NCI-H748 (cell line): ENCODE data around the gene GSX1.

Source experiments
- DNase-seq: peaks from one replicate; lab custom pipeline; 2025; ENCODE audit not compliant: unreplicated experiment; lab: John Stamatoyannopoulos, UW

The GSX1 gene

GRCh38 chr13:27826379-27827353 lies 34.4 kb downstream of the GSX1 start:
- DNase-seq: peak; percentile 96

GRCh38 chr13:27827646-27828045 lies 35.4 kb downstream of the GSX1 start:
- no peak for DNase-seq

GRCh38 chr13:27830010-27830409 lies 37.7 kb downstream of the GSX1 start:
- peak; percentile 78 for DNase-seq

GRCh38 chr13:27833206-27833605 lies 40.9 kb downstream of the GSX1 start:
- no peak for DNase-seq

GRCh38 chr13:27834095-27834494 lies 41.8 kb downstream of the GSX1 start:
- peak; percentile 22 for DNase-seq

GRCh38 chr13:27835799-27836198 lies 43.5 kb downstream of the GSX1 start:
- no peak for DNase-seq

- DNase-seq: no peak
Observed at GRCh38 chr13:27839809-27840467, 47.7 kb downstream of the GSX1 start.

- DNase-seq: no peak
Observed at GRCh38 chr13:27842571-27842970, 50.3 kb downstream of the GSX1 start.
